ENCODE data around the gene NDE1. TPM values are rescaled to one million over a fixed set of nuclear protein-coding genes. Genes with fewer than 3 reads are reported as not detected.

The NDE1 gene
- total and polyA plus RNA-seq, 2 of the 4 experiments (the other 2 are of a cell fraction): 22.7 to 29.2 TPM

GRCh38 chr16:15771694-15772093, 121.6 kb downstream of the NDE1 start:
- no peak overlapping the region for H2BK15ac ChIP-seq (ENCODE audit: low read depth, low read length)
- no peak overlapping the region for H2AK5ac ChIP-seq (ENCODE audit: low read depth, low read length)
- no CpG with 5 or more reads among the region's 7 CpGs for WGBS, 2 experiments (ENCODE audit: extremely low coverage in 2 of 2, insufficient read length in 1 of 2)
- ATAC-seq (ENCODE audit: low read depth) (no peak), DNase-seq (no peak)
- no peaks in the 10 kb centered on the region for H3K79me1 ChIP-seq (ENCODE audit: low read depth in 1 of 2, low read length in 2 of 2)
- dilution Hi-C loops (cut with HindIII; ENCODE audit: low sequenced_read_pairs, unreplicated experiment): no loop called here
- no peak overlapping the region; the same call in 1 of the 2 replicates for H2BK20ac ChIP-seq (ENCODE audit: low read depth, low read length)
- H2AK9ac ChIP-seq (replicated peaks; ENCODE audit: low read depth, low read length, poor library complexity): no peak overlapping the region
- H3K27ac ChIP-seq (ENCODE audit: insufficient read depth, low read length): no peak overlapping the region
- intact Hi-C loops (cut with micrococcal nuclease): loop anchor here (5.0 to 10.0 kb wide), 2 partner anchors 173 to 421 kb away; partner anchors contain the start of gene ABCC1
- no peak overlapping the region for H3K9ac ChIP-seq (ENCODE audit: low read depth, low read length)
- no peaks in the 10 kb centered on the region for H3K9me3 ChIP-seq (ENCODE audit: control insufficient read depth, insufficient read depth, low read length)
- ChIA-PET POLR2A (ENCODE audit: unreplicated experiment) (no interaction called here), CTCF (no interaction called here)
- H2AFZ ChIP-seq (replicated peaks; ENCODE audit: low read length, poor library complexity): no peak overlapping the region
- no peak overlapping the region for H3K56ac ChIP-seq (ENCODE audit: extremely low read depth, insufficient read depth, low read length)
- no peak overlapping the region for H4K5ac ChIP-seq (ENCODE audit: low read depth, low read length)
- H3K4ac ChIP-seq (ENCODE audit: low read depth, low read length): no peak overlapping the region
- in situ Hi-C loops (cut with MboI; ENCODE audit: low sequenced_read_pairs): no loop called here
- H3K14ac ChIP-seq (replicated peaks; ENCODE audit: low read depth, low read length): no peak overlapping the region
- no peak overlapping the region for H3K4me2 ChIP-seq (ENCODE audit: low read depth, low read length)
- no peak overlapping the region for H3K4me3 ChIP-seq (ENCODE audit: insufficient read depth, low read depth, low read length)
- BruUV-seq (replicated peaks): no TSS peak
- H3K36me3 ChIP-seq (ENCODE audit: control insufficient read depth, insufficient read depth, low read length): no peaks in the 10 kb centered on the region
- no peak overlapping the region for H2BK120ac ChIP-seq (ENCODE audit: low read depth, low read length)
- H4K8ac ChIP-seq (ENCODE audit: low read depth in 2 of 2, low read length in 2 of 2): no peak overlapping the region
- peaks cover 2% of the 10 kb centered on the region; the same call in 1 of the 2 replicates for H3K4me1 ChIP-seq (ENCODE audit: control insufficient read depth, insufficient read depth, low read length)
- H3K23ac ChIP-seq (ENCODE audit: low read depth, low read length): no peak overlapping the region
- peaks cover 4% of the 10 kb centered on the region; the same call in 1 of the 2 replicates for H3K27me3 ChIP-seq (ENCODE audit: control insufficient read depth, insufficient read depth, low read length)
- no peak overlapping the region for H4K91ac ChIP-seq (ENCODE audit: insufficient read depth, low read depth, low read length)
- no peaks in the 10 kb centered on the region for H4K20me1 ChIP-seq (ENCODE audit: insufficient read depth, low read length)
- H2BK5ac ChIP-seq (ENCODE audit: low read depth, low read length, poor library complexity, severe bottlenecking): no peak overlapping the region
- TF ChIP-seq CTCF (conservative IDR thresholded peaks at IDR 0.05; ENCODE audit: low read depth, low read length): no peak
- TF ChIP-seq RCOR1 (IDR thresholded peaks at IDR 0.05; ENCODE audit: insufficient replicate concordance, low read length): no peak
- TF ChIP-seq SMC3 (IDR thresholded peaks at IDR 0.05; ENCODE audit: low read depth, low read length): no peak
- no peak for TF ChIP-seq POLR2A (IDR thresholded peaks at IDR 0.05; ENCODE audit: low read depth, low read length)
- no peak for TF ChIP-seq BHLHE40 (IDR thresholded peaks at IDR 0.05; ENCODE audit: low read depth, low read length)
- no peak for TF ChIP-seq FOS (IDR thresholded peaks at IDR 0.05; ENCODE audit: low read depth, low read length)
- no peak for TF ChIP-seq RAD21 (IDR thresholded peaks at IDR 0.05; ENCODE audit: low read length)
- no peak for TF ChIP-seq CEBPB (IDR thresholded peaks at IDR 0.05; ENCODE audit: low read depth, low read length)
- TF ChIP-seq CHD1 (IDR thresholded peaks at IDR 0.05; ENCODE audit: low read depth, low read length): no peak
- TF ChIP-seq USF2 (IDR thresholded peaks at IDR 0.05; ENCODE audit: low read depth, low read length): no peak
- TF ChIP-seq MXI1 (IDR thresholded peaks at IDR 0.05; ENCODE audit: borderline replicate concordance, low read depth, low read length): no peak
- TF ChIP-seq NFE2L2 (IDR thresholded peaks at IDR 0.05; ENCODE audit: low read depth, low read length): no peak
- no peak for TF ChIP-seq RFX5 (IDR thresholded peaks at IDR 0.05; ENCODE audit: low read depth, low read length)
- TF ChIP-seq MAFK (IDR thresholded peaks at IDR 0.05; ENCODE audit: low read depth, low read length): no peak
- TF ChIP-seq MAZ (IDR thresholded peaks at IDR 0.05; ENCODE audit: borderline replicate concordance, low read depth, low read length): no peak
- TF ChIP-seq ELK1 (IDR thresholded peaks at IDR 0.05; ENCODE audit: borderline replicate concordance, low read depth, low read length): no peak
- no peak overlapping the region for H3K18ac ChIP-seq (ENCODE audit: low read depth, low read length)
- H3K9me1 ChIP-seq (ENCODE audit: insufficient read depth, low read length): peaks cover 5% of the 10 kb centered on the region; the same call in 1 of the 2 replicates

All from IMR-90 (cell line).